GM10248 (cell line): ENCODE results near the gene GPN2.

ENCODE experiments used
- CTCF ChIA-PET: fragments of 300-600 bp; sonication (Branson Sonifier 250); formaldehyde crosslinking; extraction: SDS; loops from one replicate; lab custom pipeline; 2021; ENCODE audit warnings: antibody characterized with exemption; lab: Yijun Ruan, JAX
- POLR2A ChIA-PET: fragments of 350-650 bp; sonication (Branson Sonifier 250); formaldehyde crosslinking; extraction: SDS; loops from one replicate; lab custom pipeline; 2020; ENCODE audit warnings: antibody characterized with exemption; lab: Yijun Ruan, JAX
- DNase-seq: peaks from one replicate; pipeline ENCODE4 v3.0.0; 2012; ENCODE audit errors: extremely low spot score
- TF ChIP-seq, protein P1 (sequence below): IDR thresholded peaks from 2 replicates; pipeline ENCODE4 v1.5.1; 2012; ENCODE audit warnings: mild to moderate bottlenecking, low read depth; ENCODE audit errors: extremely low read depth, missing control alignments, control extremely low read depth

Gene GPN2

DNA sequence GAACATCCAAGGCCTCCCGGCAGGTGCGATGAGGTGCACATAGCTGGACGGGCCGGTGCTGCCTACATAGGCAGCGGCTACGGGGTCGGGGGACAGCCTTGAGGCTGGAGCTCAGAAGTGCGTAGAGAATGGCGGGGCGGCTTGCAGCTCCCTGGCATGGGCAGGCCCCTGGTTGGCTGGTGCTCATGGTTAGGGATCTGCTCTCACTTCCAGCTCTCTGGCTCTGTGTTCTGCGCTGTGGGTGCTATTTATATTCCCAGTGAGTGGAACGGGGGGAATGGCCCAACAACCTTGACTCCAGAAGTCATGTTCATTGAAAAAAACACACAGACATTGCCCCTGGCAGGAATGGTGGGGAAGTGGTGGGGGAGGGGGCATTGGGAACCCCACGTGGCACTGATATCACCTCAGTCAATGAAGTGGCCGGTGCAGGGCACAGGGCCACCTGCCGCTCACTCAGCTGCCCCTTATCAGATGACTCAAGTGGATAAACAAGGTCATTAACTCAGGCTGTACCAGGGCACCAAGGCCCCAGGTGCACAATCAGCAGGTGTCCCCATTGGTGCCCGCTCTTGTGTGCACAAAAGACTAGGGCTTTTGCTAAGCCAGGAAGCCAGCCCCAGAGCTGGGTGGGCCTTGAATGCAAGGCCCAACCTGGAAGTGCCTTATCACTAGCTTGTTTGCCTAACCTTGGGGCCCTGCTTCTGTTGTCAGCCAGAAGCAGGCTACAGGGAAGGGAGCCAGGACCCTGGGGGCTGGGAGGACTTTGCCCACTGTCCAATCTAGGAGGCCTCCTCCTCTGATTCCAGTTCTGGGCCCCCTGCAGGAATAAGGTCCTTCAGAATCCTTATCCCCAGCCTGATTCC lies 23.9 kb upstream of the GPN2 start, which contains the start of gene NR0B2:
Gene NR0B2 (minus strand): TSS at position 222 of the 866 bp plus-strand sequence. CDS start 35 bp downstream, at position 187.
- DNase-seq = no peak
- TF ChIP-seq, protein P1, sequence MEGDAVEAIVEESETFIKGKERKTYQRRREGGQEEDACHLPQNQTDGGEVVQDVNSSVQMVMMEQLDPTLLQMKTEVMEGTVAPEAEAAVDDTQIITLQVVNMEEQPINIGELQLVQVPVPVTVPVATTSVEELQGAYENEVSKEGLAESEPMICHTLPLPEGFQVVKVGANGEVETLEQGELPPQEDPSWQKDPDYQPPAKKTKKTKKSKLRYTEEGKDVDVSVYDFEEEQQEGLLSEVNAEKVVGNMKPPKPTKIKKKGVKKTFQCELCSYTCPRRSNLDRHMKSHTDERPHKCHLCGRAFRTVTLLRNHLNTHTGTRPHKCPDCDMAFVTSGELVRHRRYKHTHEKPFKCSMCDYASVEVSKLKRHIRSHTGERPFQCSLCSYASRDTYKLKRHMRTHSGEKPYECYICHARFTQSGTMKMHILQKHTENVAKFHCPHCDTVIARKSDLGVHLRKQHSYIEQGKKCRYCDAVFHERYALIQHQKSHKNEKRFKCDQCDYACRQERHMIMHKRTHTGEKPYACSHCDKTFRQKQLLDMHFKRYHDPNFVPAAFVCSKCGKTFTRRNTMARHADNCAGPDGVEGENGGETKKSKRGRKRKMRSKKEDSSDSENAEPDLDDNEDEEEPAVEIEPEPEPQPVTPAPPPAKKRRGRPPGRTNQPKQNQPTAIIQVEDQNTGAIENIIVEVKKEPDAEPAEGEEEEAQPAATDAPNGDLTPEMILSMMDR = no peak
- POLR2A ChIA-PET = interaction anchor here (0.6 to 1.1 kb wide), 2 partner anchors 13 to 16 kb away, joined by 3 read pairs; partner anchors contain the start of gene GPATCH3
- CTCF ChIA-PET = interaction anchor here (1.5 kb wide), 1 partner anchor 10 kb away, joined by 3 read pairs; no protein-coding TSS in a partner anchor

DNA sequence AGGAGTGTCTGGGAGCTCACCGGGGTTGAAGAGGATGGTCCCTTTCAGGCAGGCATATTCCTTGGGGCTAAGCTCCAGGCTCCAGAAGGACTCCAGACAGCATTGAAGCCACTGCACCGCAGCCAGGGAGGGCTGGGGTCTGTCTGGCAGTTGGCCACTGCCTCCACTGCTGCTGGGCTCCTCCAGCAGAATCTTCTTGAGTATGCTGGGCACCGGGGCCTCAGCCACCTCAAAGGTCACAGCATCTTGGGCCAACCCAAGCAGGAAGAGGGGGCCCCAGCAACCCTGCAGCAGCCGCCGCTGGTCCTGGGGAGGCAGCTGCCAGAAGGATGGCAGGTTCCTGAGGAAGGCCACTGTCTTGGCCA lies 23.3 kb upstream of the GPN2 start:
- DNase-seq = no peak
- CTCF ChIA-PET = interaction anchor here (0.7 kb wide), 1 partner anchor 12 kb away, joined by 3 read pairs; no protein-coding TSS in a partner anchor
- TF ChIP-seq, protein P1 = no peak
- POLR2A ChIA-PET = interaction anchor here (0.6 to 1.1 kb wide), 2 partner anchors 13 to 16 kb away, joined by 3 read pairs; partner anchors contain the start of gene GPATCH3

DNA sequence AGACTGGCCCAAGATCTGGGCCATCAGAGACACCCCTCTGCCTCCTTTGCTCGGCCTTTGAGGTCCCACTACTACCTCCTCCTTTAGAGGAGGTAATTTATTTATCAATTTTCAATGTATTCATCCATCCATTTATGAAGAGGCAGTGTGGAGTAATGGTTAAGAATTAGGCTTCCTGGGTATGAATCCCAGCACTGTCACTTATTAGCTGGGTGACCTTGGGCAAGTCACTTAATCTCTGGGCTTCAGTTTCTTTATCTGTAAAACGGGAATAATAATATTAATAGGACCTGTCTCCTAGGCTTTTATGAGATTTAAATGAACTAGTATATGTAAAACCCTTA lies 22.0 kb upstream of the GPN2 start:
- ChIA-PET POLR2A (no interaction called here), CTCF (interaction anchor here (0.9 kb wide), 1 partner anchor 12 kb away, joined by 3 read pairs; the partner anchor contains the start of gene GPATCH3)
- no peak for DNase-seq
- TF ChIP-seq, protein P1 = no peak

DNA sequence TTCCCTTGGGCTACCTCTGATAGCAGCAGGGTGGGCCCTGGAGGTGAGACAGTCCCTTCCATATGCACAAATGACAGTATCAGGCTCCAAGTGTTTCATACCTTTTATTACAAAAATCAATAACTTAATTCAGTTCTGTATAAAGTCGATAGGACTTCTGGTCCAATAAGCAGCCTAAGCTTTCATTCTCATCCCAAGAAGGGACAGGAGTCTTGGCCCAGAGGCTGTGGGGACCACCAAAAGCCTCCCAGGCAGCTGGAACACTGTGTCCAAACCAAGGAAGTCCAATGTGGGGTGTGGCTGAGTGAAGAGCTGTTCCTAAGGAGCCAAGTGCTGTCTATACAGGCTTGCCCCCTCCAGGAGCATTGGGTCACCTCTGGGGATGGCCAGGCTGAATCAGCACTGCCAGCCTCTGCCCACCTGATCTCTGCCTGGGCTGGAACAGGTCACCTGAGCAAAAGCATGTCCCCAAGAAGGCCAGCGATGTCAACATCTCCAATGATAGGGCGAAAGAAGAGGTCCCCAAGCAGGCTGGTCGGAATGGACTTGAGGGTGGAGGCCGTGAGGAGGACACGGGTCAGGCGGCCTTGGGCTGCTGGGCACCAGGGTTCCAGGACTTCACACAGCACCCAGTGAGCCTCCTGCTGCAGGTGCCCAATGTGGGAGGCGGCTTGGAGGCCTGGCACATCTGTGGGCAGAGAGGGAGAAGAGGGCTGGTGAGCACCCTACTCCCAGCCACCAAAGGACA lies 21.5 kb upstream of the GPN2 start:
- DNase-seq = no peak
- ChIA-PET CTCF (interaction anchor here (0.9 kb wide), 1 partner anchor 12 kb away, joined by 3 read pairs; the partner anchor contains the start of gene GPATCH3), POLR2A (no interaction called here)
- TF ChIP-seq, protein P1 = no peak

DNA sequence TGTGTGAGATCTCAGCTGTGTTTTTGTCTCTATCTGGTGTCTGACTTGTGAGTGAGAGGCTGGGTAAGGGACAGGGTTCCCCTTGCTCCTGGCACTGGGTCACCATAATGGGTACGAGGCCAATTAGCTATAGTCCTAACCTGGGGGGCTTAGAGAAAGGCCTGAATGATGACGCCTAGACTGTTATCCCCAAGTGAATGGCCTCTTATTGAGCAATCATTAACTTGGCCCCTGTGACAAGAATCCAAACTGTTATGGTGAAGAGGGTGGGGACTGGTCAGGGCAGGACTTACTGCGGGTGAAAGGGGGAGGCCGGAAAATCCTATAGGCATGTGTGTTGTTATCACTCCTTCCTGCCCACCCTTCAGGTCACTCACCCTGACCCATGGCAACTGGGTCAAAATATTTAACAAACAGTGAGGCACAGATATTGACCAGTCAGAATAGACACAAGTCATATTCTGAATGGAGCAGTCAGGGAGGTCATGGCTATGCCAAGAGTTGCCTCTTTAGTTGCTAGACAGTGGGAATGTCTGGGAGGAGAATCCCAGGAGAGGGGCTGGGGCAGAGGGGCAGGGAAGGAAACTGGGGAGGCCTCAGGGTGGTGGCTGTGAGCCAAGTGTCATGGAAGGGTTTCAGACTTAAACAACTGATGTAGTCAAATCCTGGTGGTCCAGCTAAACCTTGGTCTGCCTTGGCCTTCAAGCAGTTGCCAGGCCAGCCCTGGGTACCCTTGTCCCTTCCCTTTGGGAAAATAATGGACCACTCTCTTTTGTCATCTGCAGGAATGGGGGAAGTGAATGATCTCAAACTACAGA lies 20.5 kb upstream of the GPN2 start:
- DNase-seq = no peak
- CTCF ChIA-PET = no interaction called here
- POLR2A ChIA-PET = no interaction called here
- TF ChIP-seq, protein P1 = no peak
